Measurements from ENCODE around the gene USP12.
"Not testable (repeated sequence)": the region's sequence is repeated elsewhere in the genome, so short reads cannot be mapped to it uniquely, and the experiment has no call there.

USP12 gene

GRCh38 chr13:27171244-27171826 is at the start of gene USP12:
TSS of gene USP12 (minus strand) at chr13:27171811. CDS start at chr13:27171639, 172 bp downstream.
- DNase-seq (ENCODE audit: low spot score) = peak; percentile 83

- DNase-seq (ENCODE audit: low spot score) = no peak
Observed at GRCh38 chr13:27219611-27220010, 48.0 kb upstream of the USP12 start.

GRCh38 chr13:27218861-27219260 is 47.2 kb upstream of the USP12 start:
- not testable (repeated sequence) for DNase-seq (ENCODE audit: low spot score)

DNA sequence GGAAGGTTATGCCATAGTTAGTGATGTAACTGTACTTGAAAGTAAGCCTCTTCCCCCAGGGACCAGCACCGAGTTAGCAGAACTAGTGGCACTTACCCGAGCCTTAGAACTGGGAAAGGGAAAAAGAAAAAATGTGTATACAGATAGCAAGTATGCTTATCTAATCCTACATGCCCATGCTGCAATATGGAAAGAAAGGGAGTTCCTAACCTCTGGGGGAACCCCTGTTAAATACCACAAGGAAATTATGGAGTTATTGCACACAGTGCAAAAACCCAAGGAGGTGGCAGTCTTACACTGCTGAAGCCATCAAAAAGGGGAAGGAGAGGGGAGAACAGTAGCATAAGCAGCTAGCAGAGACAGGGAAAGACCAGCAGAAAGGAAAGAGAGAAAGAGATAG is 46.2 kb upstream of the USP12 start:
- DNase-seq (ENCODE audit: low spot score) = not testable (repeated sequence)

DNA sequence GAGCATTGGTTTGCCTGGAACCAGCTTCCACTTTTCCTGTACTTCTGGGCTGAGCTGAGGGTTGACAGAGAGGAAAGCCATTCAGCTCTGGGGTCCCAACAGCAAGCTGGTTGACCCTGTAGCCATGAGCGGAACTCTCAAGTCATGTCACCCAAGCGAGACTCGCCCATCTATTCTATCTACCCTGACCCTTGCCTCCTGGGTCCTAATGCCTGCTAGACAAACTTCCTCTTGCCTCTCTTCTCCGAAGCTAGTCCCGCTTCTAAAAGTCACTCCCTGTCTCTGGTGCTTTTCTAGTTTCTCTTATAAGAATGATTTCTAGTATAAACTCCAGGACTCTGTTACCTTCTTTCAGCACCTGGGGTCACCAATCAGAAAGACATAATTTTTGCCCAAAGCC is 41.8 kb upstream of the USP12 start:
- not testable (repeated sequence) for DNase-seq (ENCODE audit: low spot score)

GRCh38 chr13:27211771-27212364 is 40.3 kb upstream of the USP12 start:
- DNase-seq (ENCODE audit: low spot score) = no peak

DNA sequence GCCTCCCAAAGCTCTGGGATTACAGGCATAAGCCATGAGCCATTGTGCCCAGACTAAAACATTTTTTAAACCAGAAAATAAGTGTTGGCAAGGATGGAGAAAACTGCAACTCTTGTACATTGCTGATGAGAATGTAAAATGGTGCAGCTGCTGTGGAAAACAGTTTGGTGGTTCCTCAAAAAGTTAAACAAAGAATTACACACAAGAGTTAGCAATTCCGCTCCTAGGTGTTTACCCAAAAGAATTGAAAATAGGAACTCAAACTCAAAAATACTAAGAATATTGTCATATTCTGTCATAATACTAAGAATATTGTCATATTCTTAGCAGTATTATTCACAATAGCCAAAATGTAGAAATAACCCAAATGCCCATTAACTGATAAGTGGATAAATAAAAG is 39.7 kb upstream of the USP12 start:
- no peak for DNase-seq (ENCODE audit: low spot score)

- no peak for DNase-seq (ENCODE audit: low spot score)
Observed at GRCh38 chr13:27208514-27208913, 36.9 kb upstream of the USP12 start.

DNA sequence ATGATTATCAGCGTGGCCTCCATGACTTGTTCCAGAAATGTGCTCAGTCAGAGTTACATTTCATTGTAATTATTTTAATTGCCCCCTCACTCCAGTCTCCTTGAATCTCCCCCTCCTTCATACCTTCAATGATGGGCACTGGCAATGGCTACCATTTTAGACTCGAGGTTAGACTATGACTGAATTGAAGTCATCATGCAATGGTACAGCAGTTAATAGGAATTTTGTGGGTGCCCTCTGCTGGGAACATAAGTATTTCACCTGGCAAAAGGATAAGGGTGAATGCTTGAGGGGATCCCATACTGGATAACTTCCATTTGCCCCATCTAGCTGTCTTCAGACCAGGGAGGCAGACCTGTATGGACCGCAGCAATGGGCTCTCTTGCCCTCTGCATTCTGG is 32.2 kb upstream of the USP12 start:
- DNase-seq (ENCODE audit: low spot score) = no peak

DNA sequence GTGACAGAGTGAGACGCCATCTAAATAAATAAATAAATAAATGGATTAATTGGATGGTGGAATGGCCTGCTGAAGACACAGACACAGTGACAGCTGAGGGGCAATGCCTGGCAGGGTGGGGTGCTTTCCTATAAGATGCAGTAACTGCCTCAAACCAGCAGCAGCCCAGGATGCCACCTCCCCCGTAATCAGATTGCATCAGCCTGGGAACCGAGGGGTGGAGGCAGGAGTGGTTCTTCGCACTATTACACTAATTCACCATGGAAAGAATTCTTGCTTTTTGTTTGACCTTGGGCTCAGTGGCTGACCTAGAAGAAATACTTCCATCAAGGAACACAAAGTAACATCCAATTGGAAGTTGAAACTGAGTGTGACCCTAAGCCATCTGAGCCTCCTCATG is 31.6 kb upstream of the USP12 start:
- DNase-seq (ENCODE audit: low spot score) = no peak

GRCh38 chr13:27201661-27202060 is 30.1 kb upstream of the USP12 start:
- DNase-seq (ENCODE audit: low spot score) = no peak

GRCh38 chr13:27200413-27201070 is 28.9 kb upstream of the USP12 start:
- no peak for DNase-seq (ENCODE audit: low spot score)

DNA sequence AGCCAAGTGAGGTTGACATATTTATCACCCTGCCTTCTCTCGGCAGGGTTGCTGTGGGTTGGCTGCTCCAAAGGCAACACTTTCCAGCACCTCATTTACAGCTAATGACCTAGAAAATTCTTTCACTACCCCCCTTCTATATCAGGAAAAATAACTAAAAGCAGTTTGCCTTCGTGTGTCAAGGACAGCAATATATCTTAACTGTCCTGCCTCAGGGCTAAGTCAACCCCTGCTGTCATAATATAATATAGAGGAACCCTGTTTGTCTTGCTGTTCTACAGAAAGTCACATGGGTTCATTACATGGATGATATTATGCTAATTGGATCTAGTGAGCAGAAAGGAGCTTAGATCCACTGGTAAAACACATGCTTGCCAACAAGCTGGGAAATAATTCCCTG is 28.1 kb upstream of the USP12 start:
- DNase-seq (ENCODE audit: low spot score) = no peak

DNA sequence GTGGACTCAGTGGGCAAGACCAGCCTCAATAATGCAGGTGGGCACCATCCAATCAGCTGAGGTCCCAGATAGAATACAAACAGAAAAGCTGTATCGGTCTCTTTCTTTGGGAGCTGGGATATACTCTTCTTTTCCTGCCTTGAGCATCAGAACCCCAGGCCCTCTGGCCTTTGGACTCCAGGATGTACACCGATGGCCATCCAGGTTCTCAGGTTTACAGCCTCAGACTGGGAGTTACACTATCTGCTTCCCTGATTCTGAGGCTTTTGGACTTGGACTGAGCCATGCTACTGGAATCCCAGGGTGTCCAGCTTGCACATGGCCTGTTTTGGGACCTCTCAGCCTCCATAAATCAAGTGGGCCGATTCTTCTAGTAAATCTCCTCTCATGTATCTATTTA is 27.6 kb upstream of the USP12 start:
- DNase-seq (ENCODE audit: low spot score) = no peak

- no peak for DNase-seq (ENCODE audit: low spot score)
Observed at GRCh38 chr13:27194895-27195764, 23.5 kb upstream of the USP12 start.

DNA sequence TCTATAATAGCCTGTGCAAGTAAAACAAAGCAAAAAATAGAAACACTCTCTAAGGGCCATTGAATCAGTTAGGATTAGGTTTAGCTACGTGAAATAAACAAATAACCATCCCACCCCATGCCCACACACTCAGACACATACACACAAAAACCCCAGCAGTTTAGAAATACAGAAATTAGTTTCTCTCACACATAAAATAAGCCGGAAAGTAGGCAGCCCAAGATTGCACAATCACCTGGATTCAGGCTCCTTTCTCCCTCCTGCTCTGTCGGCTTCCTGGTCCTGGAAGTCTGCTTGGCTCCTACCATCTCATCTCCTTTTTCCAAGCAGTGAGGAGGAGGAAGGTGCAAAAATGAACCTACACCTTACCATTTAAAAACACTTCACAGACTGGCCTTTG is 22.6 kb upstream of the USP12 start:
- DNase-seq (ENCODE audit: low spot score) = no peak

- no peak for DNase-seq (ENCODE audit: low spot score)
Observed at GRCh38 chr13:27193496-27193895, 21.9 kb upstream of the USP12 start.

DNA sequence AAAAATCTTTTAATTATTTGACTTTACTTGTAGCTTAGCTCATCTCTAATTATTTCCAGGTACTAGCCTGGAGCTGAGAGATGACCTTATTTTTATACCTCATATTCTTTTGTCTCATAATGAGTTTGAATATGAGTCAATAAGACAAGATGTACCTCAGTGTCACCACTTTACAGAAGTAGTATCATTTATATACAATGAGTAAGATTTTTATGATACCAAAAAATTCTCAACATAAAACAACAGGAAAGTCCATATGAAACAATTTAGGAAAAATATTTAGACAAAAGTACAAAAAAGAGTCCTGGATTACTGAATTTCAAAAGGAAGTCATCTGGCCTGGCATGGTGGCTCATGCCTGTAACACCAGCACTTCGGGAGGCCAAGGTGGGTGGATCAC is 21.4 kb upstream of the USP12 start:
- no peak for DNase-seq (ENCODE audit: low spot score)

DNA sequence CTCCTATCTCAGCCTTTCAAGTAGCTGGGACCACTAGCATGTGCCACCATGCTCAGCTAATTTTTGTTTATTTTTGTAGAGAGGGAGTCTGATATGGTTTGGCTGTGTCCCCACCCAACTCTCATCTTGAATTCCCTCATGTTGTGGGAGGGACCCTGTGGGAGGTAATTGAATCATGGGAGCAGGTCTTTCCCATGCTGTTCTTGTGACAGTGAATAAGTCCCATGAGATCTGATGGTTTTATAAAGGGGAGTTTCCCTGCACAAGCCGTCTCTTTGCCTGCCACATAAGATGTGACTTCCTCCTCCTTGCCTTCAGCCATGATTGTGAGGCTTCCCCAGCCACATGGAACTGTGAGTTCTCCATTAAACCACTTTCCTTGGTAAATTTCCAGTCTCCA is 20.8 kb upstream of the USP12 start:
- DNase-seq (ENCODE audit: low spot score) = not testable (repeated sequence)

DNA sequence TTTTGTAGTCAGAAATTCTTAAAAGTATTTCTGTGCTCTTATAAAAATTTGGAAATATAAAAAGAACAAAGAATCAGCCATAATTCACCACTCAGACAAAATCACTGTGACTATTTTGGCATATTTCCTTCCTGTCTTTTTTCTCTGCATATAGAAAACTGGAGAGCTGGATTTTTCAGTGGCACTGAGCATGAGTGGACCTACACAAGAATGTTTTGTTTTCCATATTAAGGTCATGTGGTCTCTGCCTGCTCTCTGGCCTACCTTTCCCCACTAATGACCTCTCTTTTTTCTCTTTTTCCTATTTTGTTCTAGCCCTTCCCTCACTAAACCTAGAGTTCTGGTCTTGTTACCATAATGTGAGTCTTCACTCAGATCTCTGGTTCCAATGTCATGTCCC is 17.6 kb upstream of the USP12 start:
- no peak for DNase-seq (ENCODE audit: low spot score)

DNA sequence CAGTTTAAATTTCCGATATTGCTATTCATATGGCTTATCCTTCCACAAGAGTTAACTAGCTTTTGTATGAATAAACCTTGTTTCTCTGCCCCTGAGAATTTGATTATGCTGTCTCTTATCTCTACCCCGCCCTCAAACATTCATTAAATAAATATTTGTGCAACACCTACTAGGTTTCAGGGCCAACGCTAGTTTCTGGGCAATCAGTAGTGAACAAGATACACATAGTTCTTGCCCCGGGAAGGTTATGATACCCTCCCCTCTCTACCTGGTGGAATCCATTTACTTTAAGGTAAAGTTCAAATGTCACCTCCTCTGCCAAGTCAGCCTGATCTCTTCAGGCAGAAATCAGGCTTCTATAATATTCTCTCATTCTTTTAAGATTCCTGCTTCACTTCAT is 16.6 kb upstream of the USP12 start:
- DNase-seq (ENCODE audit: low spot score) = no peak

DNA sequence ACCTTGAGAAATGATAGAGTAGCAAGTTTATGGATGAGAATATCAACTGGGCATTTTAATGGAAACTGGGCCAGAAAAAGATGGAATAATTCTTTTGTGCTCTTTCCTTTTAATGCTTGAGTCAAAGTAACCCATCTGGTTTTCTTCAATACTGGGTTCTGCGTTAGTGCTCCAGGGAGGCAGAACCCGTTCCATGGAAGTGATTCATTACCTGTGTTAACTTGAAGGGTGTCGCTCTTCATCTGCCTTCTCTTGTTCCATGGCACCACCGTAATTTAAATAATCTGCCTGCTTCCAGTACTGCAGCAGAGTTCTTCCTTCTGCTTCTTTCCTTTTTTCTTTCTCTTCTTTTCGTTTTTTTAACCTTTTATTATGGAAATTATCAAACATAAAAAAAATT is 14.7 kb upstream of the USP12 start:
- DNase-seq (ENCODE audit: low spot score) = no peak
